Uterus (tissue), 4 donors: ENCODE measurements around the gene MRLN. TPM values are rescaled to one million over a fixed set of nuclear protein-coding genes. Genes with fewer than 3 reads are reported as not detected.

ENCODE experiments used
- DNase-seq, 2 donors: peaks; one replicate each; pipeline ENCODE4 v3.0.0-alpha.2; 2019 to 2020
- H3K27ac ChIP-seq, 2 donors: fragments of 200-600 bp; sonication (generic); 1 replicate in 1 of 2; 2 replicates in 1 of 2; pipeline ENCODE4 v1.5.1; 2016 to 2018
- H3K27me3 ChIP-seq, 2 donors: fragments of 200-600 bp; sonication (generic); one replicate each; pipeline ENCODE4 v1.5.1; 2018 to 2019; ENCODE audit warnings: control low read depth in 1 of 2
- H3K36me3 ChIP-seq, 2 donors: fragments of 200-600 bp; sonication (generic); one replicate each; pipeline ENCODE4 v1.5.1; 2019; ENCODE audit warnings: control low read depth in 1 of 2
- H3K4me1 ChIP-seq, 2 donors: fragments of 200-600 bp; sonication (generic); one replicate each; pipeline ENCODE4 v1.5.1; 2018 to 2019; ENCODE audit warnings: control low read depth in 1 of 2
- H3K4me3 ChIP-seq, 2 donors: fragments of 200-600 bp; sonication (generic); 1 replicate in 1 of 2; 2 replicates in 1 of 2; pipeline ENCODE4 v1.5.1; 2018 to 2019; ENCODE audit warnings: mild to moderate bottlenecking in 1 of 2
- H3K9me3 ChIP-seq, 2 donors: fragments of 200-600 bp; sonication (generic); one replicate each; pipeline ENCODE4 v1.5.1; 2019; ENCODE audit warnings: control low read depth in 1 of 2
- CTCF ChIP-seq, 4 experiments: fragments of 200-600 bp in 2 of 4; fragments of 450-650 bp in 2 of 4; sonication (generic) in 2 of 4; IDR thresholded peaks; one replicate each; pipeline ENCODE4 v1.5.1; 2016 to 2019; ENCODE audit warnings: antibody characterized with exemption in 4 of 4, mild to moderate bottlenecking in 2 of 4, moderate library complexity in 1 of 4
- POLR2A ChIP-seq, 2 donors: fragments of 450-650 bp; IDR thresholded peaks; one replicate each; pipeline ENCODE4 v1.6.1; 2016; ENCODE audit warnings: antibody characterized with exemption in 2 of 2, mild to moderate bottlenecking in 1 of 2, moderate library complexity in 1 of 2
- intact Hi-C: fragments of 100-400 bp; cut with DNase I; formaldehyde crosslinking; loops from one replicate; pipeline ENCODE4 v1.15.1; 2023; ENCODE audit warnings: low total_unique reads
- total RNA-seq, 4 donors: library from RNA; depleted of rRNA in 3 of 4; stranded (reverse); fragments of >200 nt in 3 of 4; gene quantifications; one replicate each; pipeline versions ENCODE4 v1.1.0 to v1.2.4, GENCODE V29; 2014 to 2023
- donor health status: DM: yes; HTN: yes; CAD: no.

MRLN gene
- total RNA-seq, 4 donors from 2014 or later: 0.35 TPM; not detected in 3

DNA sequence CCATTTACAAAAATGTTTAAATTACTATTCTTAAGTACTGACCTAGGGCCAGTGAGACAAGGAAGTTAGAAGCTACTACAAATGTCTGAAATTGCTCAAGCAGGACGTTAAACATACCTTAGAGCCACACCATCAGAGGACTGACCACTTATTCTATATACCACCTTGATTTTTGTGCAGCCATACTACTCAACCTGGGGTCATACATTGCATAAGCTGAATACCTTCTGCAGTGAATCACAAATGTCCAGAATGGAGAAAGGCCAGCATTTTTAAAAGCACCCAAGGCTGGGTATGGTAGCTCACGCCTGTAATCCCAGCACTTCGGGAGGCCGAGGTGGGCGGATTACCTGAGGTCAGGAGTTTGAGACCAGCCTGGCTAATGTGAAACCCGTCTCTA, 21.2 kb upstream of the MRLN start:
- intact Hi-C loops: no loop called here
- H3K4me3 ChIP-seq: no peak overlapping the region
- H3K9me3 ChIP-seq: no peaks in the 10 kb centered on the region
- DNase-seq: no peak
- no peaks in the 10 kb centered on the region for H3K4me1 ChIP-seq
- no peak for TF ChIP-seq POLR2A (IDR thresholded peaks at IDR 0.05)
- no peak for TF ChIP-seq CTCF (IDR thresholded peaks at IDR 0.05)
- no peaks in the 10 kb centered on the region for H3K36me3 ChIP-seq
- H3K27me3 ChIP-seq: no peaks in the 10 kb centered on the region
- H3K27ac ChIP-seq: no peak overlapping the region

DNA sequence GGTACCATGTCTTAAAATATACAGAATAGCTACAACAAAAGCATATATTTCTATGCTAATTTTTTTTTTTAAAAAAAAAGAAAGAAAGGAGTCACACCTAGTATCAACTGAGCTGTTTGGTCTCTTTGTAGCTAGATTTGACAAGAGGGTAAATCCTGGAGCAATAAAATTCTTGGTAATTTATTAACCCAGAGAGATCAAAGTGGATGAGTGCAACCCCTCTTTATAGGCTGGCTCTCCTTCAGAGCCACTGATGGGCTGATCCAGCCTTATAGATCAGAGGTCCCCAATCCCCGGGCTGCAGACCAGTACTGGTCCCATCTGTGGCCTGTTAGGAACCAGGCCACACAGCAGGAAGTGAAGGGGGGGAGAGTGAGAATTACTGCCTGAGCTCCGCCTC, 19.8 kb upstream of the MRLN start:
- Histone ChIP-seq H3K36me3 (no peaks in the 10 kb centered on the region), H3K27ac (no peak overlapping the region), H3K27me3 (no peaks in the 10 kb centered on the region), H3K4me1 (no peaks in the 10 kb centered on the region), H3K9me3 (no peaks in the 10 kb centered on the region), H3K4me3 (no peak overlapping the region)
- DNase-seq: no peak
- TF ChIP-seq CTCF (IDR thresholded peaks at IDR 0.05): no peak
- no peak for TF ChIP-seq POLR2A (IDR thresholded peaks at IDR 0.05)
- intact Hi-C loops: no loop called here

DNA sequence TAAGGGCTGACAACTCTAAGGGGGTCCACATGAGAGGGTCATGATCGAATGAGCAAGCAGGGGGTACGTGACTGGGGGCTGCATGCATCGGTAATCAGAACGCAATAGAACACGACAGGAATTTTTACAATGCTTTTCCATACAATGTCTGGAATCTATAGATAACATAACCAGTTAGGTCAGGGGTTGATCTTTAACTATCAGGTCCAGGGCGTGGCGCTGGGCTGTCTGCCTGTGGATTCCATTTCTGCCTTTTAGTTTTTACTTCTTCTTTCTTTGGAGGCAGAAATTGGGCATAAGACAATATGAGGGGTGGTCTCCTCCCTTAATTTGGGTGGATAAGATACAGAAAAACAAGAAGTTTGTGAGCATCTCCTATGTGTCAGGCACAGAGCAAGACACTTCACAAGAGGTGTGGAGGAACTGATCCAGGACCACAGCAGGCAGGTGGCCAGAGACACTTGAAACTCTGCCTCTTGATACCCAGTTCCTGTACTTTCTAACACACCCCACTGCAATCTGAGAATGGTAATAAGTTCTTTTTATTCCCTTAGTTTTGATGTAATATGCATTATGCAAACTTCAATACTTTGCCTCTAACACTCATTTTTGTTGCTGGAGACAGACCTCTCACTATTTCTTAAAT, 18.0 kb upstream of the MRLN start:
- Histone ChIP-seq H3K4me1 (no peaks in the 10 kb centered on the region), H3K36me3 (no peaks in the 10 kb centered on the region), H3K4me3 (no peak overlapping the region), H3K27me3 (no peaks in the 10 kb centered on the region), H3K27ac (no peak overlapping the region), H3K9me3 (no peaks in the 10 kb centered on the region)
- DNase-seq: no peak
- intact Hi-C loops: no loop called here
- TF ChIP-seq CTCF (IDR thresholded peaks at IDR 0.05) (no peak), POLR2A (IDR thresholded peaks at IDR 0.05) (no peak)

- Histone ChIP-seq H3K4me1 (no peaks in the 10 kb centered on the region), H3K9me3 (no peaks in the 10 kb centered on the region), H3K27ac (no peak overlapping the region), H3K4me3 (no peak overlapping the region), H3K27me3 (no peaks in the 10 kb centered on the region), H3K36me3 (no peaks in the 10 kb centered on the region)
- DNase-seq: no peak
- TF ChIP-seq CTCF (IDR thresholded peaks at IDR 0.05) (no peak), POLR2A (IDR thresholded peaks at IDR 0.05) (no peak)
- intact Hi-C loops: no loop called here
Observed at GRCh38 chr10:59770689-59771088, 17.4 kb upstream of the MRLN start.

GRCh38 chr10:59762505-59762904, 9.2 kb upstream of the MRLN start:
- Histone ChIP-seq H3K9me3 (no peaks in the 10 kb centered on the region), H3K4me3 (no peak overlapping the region), H3K27me3 (no peaks in the 10 kb centered on the region), H3K4me1 (no peaks in the 10 kb centered on the region), H3K27ac (no peak overlapping the region), H3K36me3 (no peaks in the 10 kb centered on the region)
- TF ChIP-seq CTCF (IDR thresholded peaks at IDR 0.05) (no peak), POLR2A (IDR thresholded peaks at IDR 0.05) (no peak)
- intact Hi-C loops: no loop called here
- DNase-seq: no peak
